Adipocyte (in vitro differentiated cells): Measurements from ENCODE around the gene CTNNBL1.
"Not testable (repeated sequence)": the region's sequence is repeated elsewhere in the genome, so short reads cannot be mapped to it uniquely, and the experiment has no call there.

Experiments used
- DNase-seq: peaks from one replicate; pipeline ENCODE4 v3.0.0-alpha.2; 2015; ENCODE audit warnings: low read depth
- H3K27me3 ChIP-seq: replicated peaks from 2 replicates; pipeline ENCODE4 v1.7.0; 2013; ENCODE audit warnings: mild to moderate bottlenecking, low read length, moderate library complexity; ENCODE audit not compliant: control insufficient read depth, insufficient read depth
- H3K36me3 ChIP-seq: 2 replicates; pipeline ENCODE4 v1.7.0; 2013; ENCODE audit warnings: low read length, mild to moderate bottlenecking, moderate library complexity; ENCODE audit not compliant: control insufficient read depth, insufficient read depth, severe bottlenecking
- H3K4me1 ChIP-seq: 2 replicates; pipeline ENCODE4 v1.7.0; 2013; ENCODE audit warnings: mild to moderate bottlenecking, low read length, moderate library complexity; ENCODE audit not compliant: control insufficient read depth, insufficient read depth
- H3K4me3 ChIP-seq: 2 replicates; pipeline ENCODE4 v1.7.0; 2013; ENCODE audit warnings: mild to moderate bottlenecking, low read length, moderate library complexity
- H3K9ac ChIP-seq: 2 replicates; pipeline ENCODE4 v1.7.0; 2013; ENCODE audit warnings: mild to moderate bottlenecking, low read length, moderate library complexity
- H3K9me3 ChIP-seq: 2 replicates; pipeline ENCODE4 v1.7.0; 2013; ENCODE audit warnings: mild to moderate bottlenecking, low read length, moderate library complexity; ENCODE audit not compliant: control insufficient read depth

Gene CTNNBL1

DNA sequence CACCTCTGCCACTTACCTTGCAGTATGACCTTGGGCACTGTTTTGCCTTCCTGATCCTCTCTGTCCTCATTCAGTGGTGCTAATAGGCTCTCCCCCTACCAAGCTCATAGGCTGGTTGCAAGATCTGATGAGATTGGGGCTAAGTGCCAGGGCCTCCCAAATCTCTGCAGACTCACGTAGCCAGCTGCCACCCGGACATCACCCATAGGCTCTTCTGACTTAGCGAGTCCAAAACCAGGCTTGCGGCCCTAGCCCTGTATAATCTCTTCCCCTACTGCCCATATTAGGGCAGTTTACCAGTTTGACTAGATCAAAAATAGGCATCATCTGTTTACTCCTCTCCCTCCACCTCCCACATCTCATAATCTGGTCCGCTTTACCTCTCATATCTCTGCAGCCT is 154.9 kb downstream of the CTNNBL1 start:
- no peak for DNase-seq
- no peaks in the 10 kb centered on the region for H3K27me3 ChIP-seq
- peaks cover 28% of the 10 kb centered on the region for H3K36me3 ChIP-seq
- H3K4me3 ChIP-seq, result no peak overlapping the region
- H3K9me3 ChIP-seq, result no peaks in the 10 kb centered on the region
- H3K4me1 ChIP-seq, result no peaks in the 10 kb centered on the region
- H3K9ac ChIP-seq, result no peak overlapping the region

DNA sequence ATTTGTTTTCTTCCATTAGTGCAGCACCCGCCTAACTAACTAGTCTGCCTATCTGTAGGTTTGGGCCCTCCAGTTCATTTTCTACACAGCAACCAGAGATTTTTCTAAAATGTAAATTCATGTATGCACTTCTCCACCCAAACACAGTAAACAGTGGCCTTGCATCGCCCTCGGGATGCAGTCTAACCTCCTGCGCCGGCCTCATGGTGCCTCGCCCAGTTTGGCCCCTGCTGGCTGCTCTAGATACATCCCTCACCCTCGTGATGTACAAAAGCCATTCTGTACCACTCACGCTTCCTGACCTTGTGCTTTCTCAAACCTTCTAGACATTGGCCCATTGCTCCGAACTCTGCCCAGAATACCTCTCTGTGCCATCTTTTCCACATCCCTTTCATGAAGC is 155.3 kb downstream of the CTNNBL1 start:
- H3K9me3 ChIP-seq, result no peaks in the 10 kb centered on the region
- H3K36me3 ChIP-seq, result peaks cover 29% of the 10 kb centered on the region
- no peak for DNase-seq
- H3K27me3 ChIP-seq, result no peaks in the 10 kb centered on the region
- H3K4me3 ChIP-seq, result no peak overlapping the region
- no peak overlapping the region for H3K9ac ChIP-seq
- H3K4me1 ChIP-seq, result no peaks in the 10 kb centered on the region

- H3K36me3 ChIP-seq, result peaks cover 29% of the 10 kb centered on the region
- H3K27me3 ChIP-seq, result no peaks in the 10 kb centered on the region
- no peaks in the 10 kb centered on the region for H3K9me3 ChIP-seq
- no peak overlapping the region for H3K4me3 ChIP-seq
- no peak for DNase-seq
- H3K9ac ChIP-seq, result no peak overlapping the region
- no peaks in the 10 kb centered on the region for H3K4me1 ChIP-seq
Measured at GRCh38 chr20:37849566-37849965, 155.7 kb downstream of the CTNNBL1 start.

DNA sequence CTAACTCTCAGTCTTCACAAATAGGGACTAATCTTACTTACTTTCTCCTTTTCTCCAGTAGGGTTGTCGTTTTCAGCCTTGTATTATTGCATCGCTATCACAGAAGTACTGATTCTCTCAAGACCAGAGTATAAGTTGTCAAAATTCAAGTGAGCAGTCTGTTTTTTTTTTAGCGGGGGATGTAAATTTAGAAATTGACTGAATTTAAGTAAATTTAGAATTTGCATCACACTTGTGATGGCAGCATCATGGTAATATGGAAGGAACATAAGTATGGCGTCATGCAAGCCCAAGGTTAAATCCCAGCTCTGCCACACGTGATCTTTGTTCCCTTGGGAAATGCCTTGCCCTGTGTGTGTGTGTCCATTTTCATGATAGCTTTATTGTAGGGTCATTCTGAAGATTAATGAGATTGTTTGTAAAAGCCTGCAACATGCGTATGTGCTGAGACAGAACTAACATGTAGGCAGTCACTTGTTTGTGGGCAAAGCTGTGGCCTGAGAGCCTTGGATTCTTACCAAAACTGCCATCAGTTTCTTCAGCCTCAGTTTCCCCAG is 156.3 kb downstream of the CTNNBL1 start:
- Histone ChIP-seq H3K4me1 (no peaks in the 10 kb centered on the region), H3K27me3 (no peaks in the 10 kb centered on the region), H3K9me3 (no peaks in the 10 kb centered on the region), H3K4me3 (no peak overlapping the region), H3K36me3 (peaks cover 29% of the 10 kb centered on the region), H3K9ac (no peak overlapping the region)
- DNase-seq, result no peak

DNA sequence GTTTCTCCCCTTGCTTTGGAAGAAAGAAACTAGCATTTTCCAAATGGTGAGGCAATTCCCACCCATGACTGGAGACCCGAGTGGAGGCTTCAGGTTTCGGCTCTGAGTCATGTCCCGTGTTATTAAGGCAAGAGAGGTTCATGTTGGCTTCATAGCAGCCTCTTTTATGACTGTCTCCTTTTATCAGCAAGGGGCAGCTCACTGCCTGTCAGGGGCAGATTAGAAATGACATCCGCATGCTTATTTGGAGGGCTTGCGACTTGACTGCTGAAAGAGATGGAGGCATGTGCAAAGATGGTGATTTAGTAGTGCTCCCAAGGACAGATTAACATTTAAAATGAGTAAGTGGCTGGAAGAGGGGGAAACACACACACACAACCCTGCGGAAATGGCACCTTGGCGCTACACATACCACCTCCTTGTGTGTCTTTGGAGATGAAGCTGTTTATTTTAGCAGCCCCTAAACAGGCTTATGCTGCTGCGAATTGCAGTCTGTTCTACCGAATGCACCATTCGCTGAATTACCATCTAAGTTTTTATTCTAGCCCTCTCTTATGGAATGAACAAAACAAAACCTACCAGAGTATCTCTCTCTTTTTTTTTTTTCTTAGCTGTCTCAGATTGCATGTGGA is 157.0 kb downstream of the CTNNBL1 start:
- Histone ChIP-seq H3K36me3 (peaks cover 29% of the 10 kb centered on the region), H3K9me3 (no peaks in the 10 kb centered on the region), H3K27me3 (no peaks in the 10 kb centered on the region), H3K4me1 (no peaks in the 10 kb centered on the region), H3K9ac (no peak overlapping the region), H3K4me3 (no peak overlapping the region)
- peak; percentile 7 for DNase-seq

- no peaks in the 10 kb centered on the region for H3K9me3 ChIP-seq
- no peaks in the 10 kb centered on the region for H3K27me3 ChIP-seq
- H3K4me1 ChIP-seq, result peaks cover 7% of the 10 kb centered on the region
Measured at GRCh38 chr20:37852666-37853065, 158.8 kb downstream of the CTNNBL1 start.

DNA sequence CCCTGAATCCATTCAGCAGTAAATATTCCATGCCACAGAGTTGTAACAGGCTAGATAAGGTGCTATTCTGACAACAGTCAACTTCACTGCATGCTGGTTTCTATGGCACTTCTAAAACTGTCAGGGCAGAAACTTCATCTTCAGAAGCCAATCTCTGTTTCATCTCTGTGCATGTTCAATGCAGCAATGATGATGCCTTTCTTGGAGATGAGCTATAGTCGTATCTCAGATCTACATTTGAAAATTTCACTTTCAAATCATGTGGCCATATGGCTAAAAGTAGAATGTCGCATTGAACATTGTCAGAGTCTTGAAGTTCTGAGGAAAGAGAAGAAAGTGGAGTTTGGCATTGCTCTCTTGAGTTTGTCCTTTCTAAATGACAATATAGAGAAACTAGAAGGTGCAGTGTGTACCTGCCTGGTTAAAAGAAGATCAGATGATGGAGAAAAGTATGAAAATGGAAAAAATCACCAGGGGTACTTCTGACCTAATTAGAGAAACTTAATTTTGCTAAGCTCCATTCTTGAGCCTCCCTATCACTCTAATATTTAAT is 160.1 kb downstream of the CTNNBL1 start:
- Histone ChIP-seq H3K9me3 (no peaks in the 10 kb centered on the region), H3K4me1 (peaks cover 7% of the 10 kb centered on the region), H3K27me3 (no peaks in the 10 kb centered on the region), H3K36me3 (peaks cover 22% of the 10 kb centered on the region), H3K9ac (no peak overlapping the region), H3K4me3 (no peak overlapping the region)
- DNase-seq, result no peak

More at GRCh38 chr20:37852666-37853065, 158.8 kb downstream of the CTNNBL1 start:
- Histone ChIP-seq H3K4me3 (no peak overlapping the region), H3K9ac (no peak overlapping the region), H3K36me3 (peaks cover 25% of the 10 kb centered on the region)
- DNase-seq, result no peak

GRCh38 chr20:37856034-37856433 is 162.2 kb downstream of the CTNNBL1 start:
- DNase-seq, H3K27me3 ChIP-seq, H3K9ac ChIP-seq, H3K4me1 ChIP-seq, H3K9me3 ChIP-seq, H3K4me3 ChIP-seq: not testable (repeated sequence)
- peaks cover 36% of the 10 kb centered on the region for H3K36me3 ChIP-seq

DNA sequence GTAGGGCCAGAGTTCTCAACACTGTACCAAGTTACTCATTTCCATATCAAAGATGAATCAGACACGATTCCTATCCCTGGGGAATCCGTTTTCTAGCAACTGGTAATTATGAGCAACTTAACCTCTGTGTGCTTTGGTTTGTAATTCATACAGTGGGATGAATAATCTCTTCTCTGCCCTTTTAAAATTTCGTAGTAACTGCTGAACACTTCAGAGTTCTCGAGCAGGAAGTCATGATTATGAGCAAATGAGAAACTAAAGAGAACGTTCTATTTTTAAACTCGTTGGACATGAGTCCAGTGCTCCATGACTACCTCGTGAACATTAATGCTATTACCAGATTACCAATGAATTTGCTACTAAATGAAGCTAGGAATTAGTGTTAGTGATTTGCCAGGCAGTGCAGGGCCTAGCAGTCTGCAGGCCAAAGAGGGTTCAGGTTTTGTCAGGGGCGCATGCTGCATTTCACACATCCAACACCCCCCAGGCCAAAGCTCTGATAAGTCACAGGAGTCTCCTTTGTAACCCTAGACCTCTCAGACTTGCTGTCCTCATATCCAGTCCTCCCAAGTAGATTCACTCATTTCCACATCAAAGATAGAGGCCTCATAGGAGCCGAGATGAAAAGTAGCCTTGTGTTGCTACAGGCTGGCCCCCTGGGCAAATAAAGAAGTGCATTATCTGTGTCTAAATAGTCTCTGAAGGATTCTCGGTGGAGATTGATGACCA is 163.3 kb downstream of the CTNNBL1 start:
- Histone ChIP-seq H3K27me3 (no peaks in the 10 kb centered on the region), H3K9me3 (no peaks in the 10 kb centered on the region), H3K36me3 (peaks cover 39% of the 10 kb centered on the region), H3K4me1 (peaks cover 7% of the 10 kb centered on the region), H3K4me3 (no peak overlapping the region), H3K9ac (no peak overlapping the region)
- DNase-seq, result no peak

DNA sequence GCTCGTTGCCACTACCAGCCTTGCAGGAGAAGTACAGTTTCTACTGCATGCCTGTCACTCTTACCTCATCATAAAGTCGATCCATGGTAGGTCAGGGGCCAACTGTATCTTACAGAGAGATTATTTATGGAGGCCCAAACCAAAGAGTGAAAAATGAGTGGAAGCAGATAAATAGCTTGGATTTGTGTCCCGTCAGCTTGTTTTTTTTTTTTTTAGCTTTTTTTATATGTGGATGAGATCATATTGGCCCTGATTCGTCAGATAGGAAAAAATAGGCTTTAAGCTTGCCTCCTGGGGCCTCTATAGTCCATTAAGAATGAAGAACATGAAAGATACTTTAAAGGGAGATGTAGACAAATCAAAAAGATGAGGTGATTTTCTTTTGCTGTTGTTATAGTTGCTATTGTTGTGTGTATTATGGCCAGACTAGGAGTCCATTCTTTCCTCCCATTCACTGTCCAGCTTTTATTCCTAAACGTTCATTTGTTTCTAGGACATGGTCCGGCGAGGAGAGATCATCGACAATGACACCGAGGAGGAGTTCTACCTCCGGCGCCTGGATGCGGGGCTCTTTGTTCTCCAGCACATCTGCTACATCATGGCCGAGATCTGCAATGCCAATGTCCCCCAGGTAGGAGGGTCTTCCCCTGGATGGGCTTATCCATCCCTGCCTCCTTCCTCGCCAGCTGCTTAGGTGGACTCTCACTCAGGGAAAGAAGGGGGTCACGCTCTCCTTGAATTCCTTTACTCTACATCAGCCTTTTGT is 165.8 kb downstream of the CTNNBL1 start:
- no peak for DNase-seq
- H3K9ac ChIP-seq, result no peak overlapping the region
- no peak overlapping the region for H3K4me3 ChIP-seq
- H3K36me3 ChIP-seq, result peaks cover 31% of the 10 kb centered on the region
- H3K9me3 ChIP-seq, result no peaks in the 10 kb centered on the region
- peaks cover 7% of the 10 kb centered on the region for H3K4me1 ChIP-seq
- no peaks in the 10 kb centered on the region for H3K27me3 ChIP-seq

DNA sequence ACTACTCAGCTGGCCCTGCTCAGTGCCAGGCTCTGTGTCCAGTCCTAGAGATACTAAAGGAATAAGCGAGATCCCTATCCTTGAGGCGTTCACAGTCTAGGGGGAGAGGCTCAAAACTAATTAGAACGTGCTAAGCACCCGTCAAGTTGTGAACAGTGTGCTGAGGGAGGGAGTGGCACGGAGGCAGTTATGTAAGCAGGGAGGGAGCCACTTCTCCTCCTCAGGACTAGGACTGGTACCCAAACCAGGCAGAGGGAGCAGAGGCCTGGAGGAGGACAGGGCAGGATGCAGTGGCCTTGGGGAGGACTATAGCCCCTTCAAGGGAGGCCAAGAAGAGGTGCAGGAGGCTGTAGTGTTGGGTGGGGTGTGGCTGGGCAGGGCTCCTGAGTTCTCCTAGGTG is 169.5 kb downstream of the CTNNBL1 start:
- Histone ChIP-seq H3K27me3 (no peaks in the 10 kb centered on the region), H3K9ac (no peak overlapping the region), H3K4me3 (no peak overlapping the region), H3K9me3 (no peaks in the 10 kb centered on the region), H3K36me3 (peaks cover 35% of the 10 kb centered on the region), H3K4me1 (no peaks in the 10 kb centered on the region)
- no peak for DNase-seq
